Measurements from ENCODE around the gene PFKM.

Gene PFKM

DNA sequence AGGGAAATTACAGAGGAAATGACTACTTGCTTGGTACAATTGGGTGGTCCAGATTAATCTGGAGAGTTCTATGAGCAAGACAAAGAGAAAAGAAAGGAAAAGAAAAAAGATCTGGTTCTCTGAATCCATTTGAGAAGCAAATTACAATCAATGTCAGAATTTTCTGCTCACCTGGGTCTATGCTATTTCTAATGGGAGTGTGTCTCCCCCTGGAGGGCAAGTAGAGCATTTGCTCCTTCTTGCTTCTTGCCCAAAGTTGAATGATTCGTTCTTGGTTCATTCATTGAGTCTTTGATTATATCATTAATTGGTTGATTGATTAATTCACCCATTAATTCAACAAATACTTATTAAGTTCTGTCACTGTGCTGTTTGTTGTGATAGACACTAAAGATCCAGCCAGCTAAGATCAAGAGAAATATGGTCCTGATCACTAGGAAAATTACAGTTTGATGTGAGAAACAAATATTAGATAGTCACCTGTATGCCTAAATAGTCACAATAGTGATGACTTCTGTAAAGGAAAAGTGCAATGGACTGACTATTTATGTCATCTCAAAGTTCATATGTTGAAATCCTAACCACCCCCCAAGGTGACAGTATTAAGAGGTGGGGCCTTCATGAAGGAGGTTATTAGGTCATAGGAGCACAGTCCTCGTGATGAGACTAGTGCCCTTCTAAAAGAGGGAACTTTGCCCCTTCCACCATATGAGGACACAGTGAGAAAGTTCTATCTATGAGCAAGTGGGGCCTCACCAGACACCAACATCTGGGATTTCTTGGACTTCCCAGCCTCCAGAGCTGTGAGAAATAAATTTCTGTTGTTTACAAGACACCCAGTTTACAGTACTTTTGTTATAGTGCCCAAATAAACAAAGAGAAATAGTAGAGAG lies 46.2 kb downstream of the PFKM start:
- in situ Hi-C loops (cut with MboI; ENCODE audit: low pct_unique_long_range_greater_than_20kb, low sequenced_read_pairs, unreplicated experiment), result loop anchor here (25.0 kb wide), 1 partner anchor 428 kb away; the partner anchor contains the start of gene ENDOU
- TF ChIP-seq CTCF (IDR thresholded peaks at IDR 0.05; ENCODE audit: extremely low read depth, insufficient read depth, missing control alignments), result peak; percentile 87
- peak; percentile 69 for DNase-seq (ENCODE audit: low spot score)

DNA sequence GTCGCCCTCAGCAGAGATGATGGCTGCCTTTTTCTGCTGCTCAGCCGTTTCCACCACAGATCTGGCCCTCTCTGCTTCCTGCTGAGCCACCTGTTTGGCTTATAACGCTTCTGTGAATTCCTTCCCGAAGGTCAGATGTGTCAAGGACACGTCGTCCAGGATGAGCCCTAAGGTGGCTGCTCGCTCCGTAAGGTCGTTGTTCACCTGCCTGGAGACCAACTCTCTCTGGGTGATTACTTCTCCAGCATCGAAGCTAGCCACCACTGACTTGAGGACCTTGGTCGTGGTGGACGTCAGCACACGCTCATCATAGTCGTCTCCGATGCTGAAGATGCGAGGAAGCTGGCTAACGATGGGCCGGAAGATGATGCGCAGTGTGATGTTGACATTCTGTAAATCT lies 49.8 kb downstream of the PFKM start:
- no peak for TF ChIP-seq CTCF (IDR thresholded peaks at IDR 0.05; ENCODE audit: extremely low read depth, insufficient read depth, missing control alignments)
- in situ Hi-C loops (cut with MboI; ENCODE audit: low pct_unique_long_range_greater_than_20kb, low sequenced_read_pairs, unreplicated experiment), result loop anchor here (25.0 kb wide), 1 partner anchor 432 kb away; the partner anchor contains the start of gene ENDOU
- DNase-seq (ENCODE audit: low spot score), result no peak

GRCh38 chr12:48175613-48176416 lies 56.7 kb downstream of the PFKM start:
- in situ Hi-C loops (cut with MboI; ENCODE audit: low pct_unique_long_range_greater_than_20kb, low sequenced_read_pairs, unreplicated experiment), result loop anchor here (25.0 kb wide), 1 partner anchor 436 kb away; no protein-coding TSS in a partner anchor
- no peak for DNase-seq (ENCODE audit: low spot score)
- no peak for TF ChIP-seq CTCF (IDR thresholded peaks at IDR 0.05; ENCODE audit: extremely low read depth, insufficient read depth, missing control alignments)

DNA sequence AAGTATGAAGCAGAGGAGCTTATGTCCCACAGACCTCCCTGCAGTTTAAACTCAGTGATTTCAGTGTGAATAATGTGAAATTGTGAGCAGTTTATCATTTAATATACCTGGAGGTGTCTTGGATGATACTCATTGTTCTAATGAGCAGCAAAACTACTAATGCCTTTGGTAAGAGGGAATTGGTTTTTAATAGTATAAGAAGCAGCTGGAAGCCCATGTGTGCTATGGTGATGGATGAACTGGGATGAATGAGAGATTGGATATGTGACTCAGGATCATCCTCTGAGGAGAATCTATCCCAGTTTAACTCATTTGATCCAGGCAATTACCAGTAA lies 57.2 kb downstream of the PFKM start:
- in situ Hi-C loops (cut with MboI; ENCODE audit: low pct_unique_long_range_greater_than_20kb, low sequenced_read_pairs, unreplicated experiment), result loop anchor here (25.0 kb wide), 1 partner anchor 436 kb away; no protein-coding TSS in a partner anchor
- TF ChIP-seq CTCF (IDR thresholded peaks at IDR 0.05; ENCODE audit: extremely low read depth, insufficient read depth, missing control alignments), result no peak
- no peak for DNase-seq (ENCODE audit: low spot score)

- no peak for DNase-seq (ENCODE audit: low spot score)
- no peak for TF ChIP-seq CTCF (IDR thresholded peaks at IDR 0.05; ENCODE audit: extremely low read depth, insufficient read depth, missing control alignments)
- in situ Hi-C loops (cut with MboI; ENCODE audit: low pct_unique_long_range_greater_than_20kb, low sequenced_read_pairs, unreplicated experiment), result loop anchor here (25.0 kb wide), 1 partner anchor 434 kb away; no protein-coding TSS in a partner anchor
Observed at GRCh38 chr12:48177982-48178381, 58.8 kb downstream of the PFKM start.

DNA sequence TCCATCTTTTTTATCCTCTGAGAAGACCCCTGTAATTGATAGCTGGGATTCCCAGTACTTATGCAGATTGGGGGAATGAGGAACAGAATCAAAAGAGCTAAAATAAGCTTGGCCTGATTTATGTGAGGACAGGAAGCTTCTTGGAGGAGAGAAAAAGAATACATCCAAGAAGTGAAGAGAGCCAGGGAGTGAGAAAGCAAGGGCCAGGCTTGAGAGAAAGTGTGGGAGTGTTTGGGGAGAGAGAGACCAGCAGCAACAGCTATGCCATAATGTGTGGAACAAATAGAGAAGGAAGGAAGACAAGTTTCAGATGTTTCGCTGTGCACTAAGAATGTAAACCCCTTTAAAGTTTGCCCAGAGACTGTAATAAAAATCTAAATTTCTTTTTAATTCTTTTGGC lies 60.3 kb downstream of the PFKM start:
- in situ Hi-C loops (cut with MboI; ENCODE audit: low pct_unique_long_range_greater_than_20kb, low sequenced_read_pairs, unreplicated experiment), result loop anchor here (25.0 kb wide), 1 partner anchor 433 kb away; no protein-coding TSS in a partner anchor
- TF ChIP-seq CTCF (IDR thresholded peaks at IDR 0.05; ENCODE audit: extremely low read depth, insufficient read depth, missing control alignments), result no peak
- DNase-seq (ENCODE audit: low spot score), result no peak

Measured in GM13977 (cell line).